Thoracic aorta (tissue), 2 donors: ENCODE measurements around the gene AMT. TPM values are rescaled to one million over a fixed set of nuclear protein-coding genes. Genes with fewer than 3 reads are reported as not detected.
"Not testable (repeated sequence)": the region's sequence is repeated elsewhere in the genome, so short reads cannot be mapped to it uniquely, and the experiment has no call there.

Source experiments
- ATAC-seq: fragments of 150-250 bp; one replicate; pipeline ENCODE4 v1.8.0; 2017; ENCODE audit warnings: low read depth; ENCODE audit not compliant: insufficient number of reproducible peaks, low FRiP score
- DNase-seq: peaks from one replicate; pipeline ENCODE4 v3.0.0-alpha.2; 2020; ENCODE audit warnings: low spot score
- H3K27ac ChIP-seq, 2 donors: fragments of 200-600 bp; sonication (generic); 1 replicate in 1 of 2; 2 replicates in 1 of 2; pipeline ENCODE4 v1.5.1; 2016; ENCODE audit warnings: mild to moderate bottlenecking in 2 of 2, moderate library complexity in 2 of 2
- H3K27me3 ChIP-seq: fragments of 200-600 bp; sonication (generic); replicated peaks from 2 replicates; pipeline ENCODE4 v1.6.0; 2016; ENCODE audit warnings: mild to moderate bottlenecking; ENCODE audit not compliant: insufficient read depth
- H3K36me3 ChIP-seq: fragments of 200-600 bp; sonication (generic); one replicate; pipeline ENCODE4 v1.5.1; 2016
- H3K4me1 ChIP-seq, 2 donors: fragments of 200-600 bp; sonication (generic); 1 replicate in 1 of 2; 2 replicates in 1 of 2; pipeline versions ENCODE4 v1.5.1 to v1.6.0; 2016; ENCODE audit warnings: low read depth in 2 of 2, mild to moderate bottlenecking in 1 of 2; ENCODE audit not compliant: control insufficient read depth in 1 of 2
- H3K4me3 ChIP-seq: fragments of 200-600 bp; sonication (generic); 2 replicates; pipeline ENCODE4 v1.5.1; 2016; ENCODE audit warnings: mild to moderate bottlenecking
- H3K9me3 ChIP-seq: fragments of 200-600 bp; sonication (generic); 2 replicates; pipeline ENCODE4 v1.5.1; 2016
- total RNA-seq, 2 donors: library from RNA; depleted of rRNA; stranded (reverse); fragments of >200 nt; gene quantifications; one replicate each; pipeline versions ENCODE4 v1.1.0 to v1.2.3, GENCODE V29; 2016
- TF ChIP-seq, protein P1 (sequence below): fragments of 200-600 bp; sonication (generic); IDR thresholded peaks from one replicate; pipeline ENCODE4 v1.5.1; 2019; ENCODE audit warnings: antibody characterized with exemption

The AMT gene
- total RNA-seq, 2 donors from 2014 or later, result 7.0 to 7.2 TPM

DNA sequence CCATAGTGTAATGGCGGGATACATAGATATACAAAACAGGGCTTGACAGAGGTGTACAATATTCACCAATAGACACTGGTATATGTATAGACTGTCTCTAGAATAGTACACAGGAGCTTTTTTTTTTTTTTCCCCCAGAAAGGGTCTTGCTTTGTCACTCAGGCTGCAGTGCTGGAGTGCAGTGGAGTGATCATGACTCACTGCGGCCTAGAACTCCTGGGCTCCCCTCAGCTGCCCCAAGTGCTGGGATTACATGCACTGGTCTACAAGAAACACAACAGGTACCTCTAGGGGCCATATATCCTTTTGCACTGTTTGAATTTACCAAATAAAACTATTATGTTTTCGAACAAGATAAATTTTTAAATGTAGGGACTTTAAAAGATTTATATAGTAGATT is 22.8 kb downstream of the AMT start:
- no peaks in the 10 kb centered on the region for H3K27me3 ChIP-seq
- H3K4me3 ChIP-seq, result no peak overlapping the region
- peaks cover 6% of the 10 kb centered on the region for H3K36me3 ChIP-seq
- no peak overlapping the region for H3K27ac ChIP-seq
- H3K4me1 ChIP-seq, result peaks cover 22 to 69% of the 10 kb centered on the region in 2 donors
- TF ChIP-seq, protein P1, sequence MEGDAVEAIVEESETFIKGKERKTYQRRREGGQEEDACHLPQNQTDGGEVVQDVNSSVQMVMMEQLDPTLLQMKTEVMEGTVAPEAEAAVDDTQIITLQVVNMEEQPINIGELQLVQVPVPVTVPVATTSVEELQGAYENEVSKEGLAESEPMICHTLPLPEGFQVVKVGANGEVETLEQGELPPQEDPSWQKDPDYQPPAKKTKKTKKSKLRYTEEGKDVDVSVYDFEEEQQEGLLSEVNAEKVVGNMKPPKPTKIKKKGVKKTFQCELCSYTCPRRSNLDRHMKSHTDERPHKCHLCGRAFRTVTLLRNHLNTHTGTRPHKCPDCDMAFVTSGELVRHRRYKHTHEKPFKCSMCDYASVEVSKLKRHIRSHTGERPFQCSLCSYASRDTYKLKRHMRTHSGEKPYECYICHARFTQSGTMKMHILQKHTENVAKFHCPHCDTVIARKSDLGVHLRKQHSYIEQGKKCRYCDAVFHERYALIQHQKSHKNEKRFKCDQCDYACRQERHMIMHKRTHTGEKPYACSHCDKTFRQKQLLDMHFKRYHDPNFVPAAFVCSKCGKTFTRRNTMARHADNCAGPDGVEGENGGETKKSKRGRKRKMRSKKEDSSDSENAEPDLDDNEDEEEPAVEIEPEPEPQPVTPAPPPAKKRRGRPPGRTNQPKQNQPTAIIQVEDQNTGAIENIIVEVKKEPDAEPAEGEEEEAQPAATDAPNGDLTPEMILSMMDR, result no peak
- H3K9me3 ChIP-seq, result no peaks in the 10 kb centered on the region
- no peak for ATAC-seq
- DNase-seq, result no peak

DNA sequence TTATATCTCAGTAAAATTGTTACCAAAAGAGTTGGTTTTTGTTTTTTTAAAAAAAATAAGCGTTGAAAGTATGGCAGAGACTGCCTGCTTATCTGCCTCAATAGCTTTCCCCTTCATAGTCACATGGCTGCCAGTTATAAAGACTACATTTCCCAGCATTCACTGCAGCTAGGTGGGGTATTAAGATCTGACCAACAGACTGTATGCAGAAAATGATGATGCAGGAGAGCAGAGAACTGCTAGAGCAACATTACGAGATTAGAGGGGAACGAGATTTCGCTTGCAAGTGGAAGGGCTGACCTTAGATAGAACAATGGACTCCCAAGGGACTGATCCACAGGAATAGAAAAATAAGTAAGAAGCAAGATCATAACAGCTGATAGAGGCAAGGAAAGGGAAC is 24.8 kb downstream of the AMT start:
- no peaks in the 10 kb centered on the region for H3K27me3 ChIP-seq
- H3K4me3 ChIP-seq, result no peak overlapping the region
- DNase-seq (no peak), ATAC-seq (no peak)
- H3K9me3 ChIP-seq, result no peaks in the 10 kb centered on the region
- peaks cover 22 to 71% of the 10 kb centered on the region in 2 donors for H3K4me1 ChIP-seq
- peak overlapping the region in 1 of 2 donors; percentile 48 for H3K27ac ChIP-seq
- H3K36me3 ChIP-seq, result peaks cover 6% of the 10 kb centered on the region
- TF ChIP-seq, protein P1, result no peak

DNA sequence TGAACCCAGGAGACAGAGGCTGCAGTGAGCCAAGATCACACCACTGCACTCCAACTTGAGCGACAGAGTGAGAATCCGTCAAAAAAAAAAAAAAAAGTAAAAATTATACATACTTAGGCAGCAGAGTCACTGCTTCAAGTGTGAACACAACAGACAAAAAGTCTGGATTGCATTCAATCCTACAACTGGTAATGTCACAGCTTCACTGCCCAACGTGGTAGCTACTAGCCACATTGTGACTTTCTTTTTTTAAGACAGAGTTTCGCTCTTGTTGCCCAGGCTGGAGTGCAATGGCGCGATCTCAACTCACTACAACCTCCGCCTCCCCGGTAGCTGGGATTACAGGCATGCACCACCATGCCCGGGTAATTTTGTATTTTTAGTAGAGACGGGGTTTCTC is 31.0 kb downstream of the AMT start:
- not testable (repeated sequence) for H3K27me3 ChIP-seq, H3K9me3 ChIP-seq, H3K27ac ChIP-seq, H3K4me3 ChIP-seq, H3K36me3 ChIP-seq, DNase-seq, ATAC-seq
- H3K4me1 ChIP-seq, result peaks cover 0 to 62% of the 10 kb centered on the region in 2 donors

DNA sequence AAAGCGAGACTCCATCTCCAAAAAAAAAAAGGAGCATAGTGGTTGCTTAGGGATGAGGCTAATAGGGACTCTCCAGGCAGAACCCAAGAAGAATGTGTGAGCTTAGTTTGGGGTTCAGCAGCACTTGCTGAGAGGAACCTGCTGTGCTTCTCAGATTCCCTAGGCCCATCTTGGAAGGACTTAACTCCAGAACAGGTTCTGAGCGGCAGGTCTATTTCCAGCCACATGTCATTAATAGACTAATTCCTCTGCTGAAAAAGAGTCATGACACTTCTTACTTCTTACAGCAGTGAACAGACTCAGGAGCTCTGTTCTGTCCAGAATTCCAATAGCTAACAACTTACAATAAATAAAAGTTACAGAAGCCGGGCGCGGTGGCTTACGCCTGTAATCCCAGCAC is 33.0 kb downstream of the AMT start:
- Histone ChIP-seq H3K27me3 (no peaks in the 10 kb centered on the region), H3K4me1 (peaks cover 9 to 63% of the 10 kb centered on the region in 2 donors), H3K9me3 (no peaks in the 10 kb centered on the region), H3K27ac (no peak overlapping the region), H3K36me3 (no peaks in the 10 kb centered on the region), H3K4me3 (no peak overlapping the region)
- ATAC-seq, result no peak
- DNase-seq, result no peak
- TF ChIP-seq, protein P1, result no peak

DNA sequence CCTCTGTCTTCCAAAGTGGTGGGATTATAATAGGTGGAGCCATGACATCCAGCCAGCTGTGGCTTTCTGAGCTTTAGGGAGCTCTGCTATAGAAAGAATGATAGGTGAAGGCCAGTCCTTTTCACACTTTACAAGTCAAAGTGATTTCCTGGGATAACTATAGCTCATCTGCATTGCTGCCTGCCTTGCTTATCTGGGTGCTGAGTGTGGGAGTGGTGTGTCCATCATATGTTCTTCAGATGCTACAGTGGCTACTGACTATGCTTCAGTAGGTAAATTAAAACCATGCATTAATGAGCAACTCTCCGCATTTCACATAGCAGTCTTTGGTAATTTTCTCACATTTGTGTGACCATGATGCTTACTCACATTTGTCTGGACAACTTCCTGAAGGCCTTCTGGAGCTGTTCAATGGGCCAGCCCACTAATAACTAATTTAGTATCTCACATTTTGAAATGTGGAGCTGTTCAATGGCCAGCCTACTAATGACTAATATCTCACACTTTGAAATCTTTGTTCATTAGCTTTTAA is 33.9 kb downstream of the AMT start:
- Histone ChIP-seq H3K9me3 (no peaks in the 10 kb centered on the region), H3K36me3 (no peaks in the 10 kb centered on the region), H3K27ac (no peak overlapping the region), H3K4me3 (no peak overlapping the region), H3K4me1 (peaks cover 9 to 67% of the 10 kb centered on the region in 2 donors), H3K27me3 (no peaks in the 10 kb centered on the region)
- TF ChIP-seq, protein P1, result no peak
- no peak for DNase-seq
- no peak for ATAC-seq

DNA sequence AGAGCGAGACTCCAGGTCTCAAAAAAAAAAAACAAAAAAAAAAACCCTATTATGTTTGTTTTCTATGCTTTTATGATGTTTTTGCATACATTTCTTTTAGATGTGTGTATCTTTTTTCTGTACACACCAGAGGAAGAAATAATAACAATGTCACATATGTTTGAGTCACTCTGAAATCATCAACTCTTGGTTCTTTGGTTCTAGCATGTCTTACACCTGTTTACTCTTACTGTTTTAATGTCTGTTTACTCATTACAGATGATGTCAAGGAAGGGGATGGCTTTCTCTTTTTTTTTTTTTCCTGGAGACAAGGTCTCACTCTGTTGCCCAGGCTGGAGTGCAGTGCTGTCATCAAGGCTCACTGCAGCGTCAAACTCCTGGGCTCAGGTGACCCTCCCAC is 34.6 kb downstream of the AMT start:
- no peaks in the 10 kb centered on the region for H3K27me3 ChIP-seq
- no peak overlapping the region for H3K27ac ChIP-seq
- no peak overlapping the region for H3K4me3 ChIP-seq
- ATAC-seq, result no peak
- no peak for DNase-seq
- no peaks in the 10 kb centered on the region for H3K36me3 ChIP-seq
- H3K4me1 ChIP-seq, result peaks cover 9 to 67% of the 10 kb centered on the region in 2 donors
- TF ChIP-seq, protein P1, result no peak
- no peaks in the 10 kb centered on the region for H3K9me3 ChIP-seq
